Thyroid gland (tissue), 4 donors: Measurements from ENCODE around the gene ORC3. TPM values are rescaled to one million over a fixed set of nuclear protein-coding genes. Genes with fewer than 3 reads are reported as not detected.

Experiments used
- DNase-seq, 2 donors: peaks; one replicate each; pipeline ENCODE4 v3.0.0-alpha.2; 2019
- H3K27ac ChIP-seq, 3 donors: fragments of 200-600 bp; sonication (generic); 1 replicate in 2 of 3; 2 replicates in 1 of 3; pipeline ENCODE4 v1.5.1; 2016 to 2019; ENCODE audit warnings: mild to moderate bottlenecking in 1 of 3, moderate library complexity in 1 of 3
- H3K27me3 ChIP-seq: fragments of 200-600 bp; sonication (generic); one replicate; pipeline ENCODE4 v1.5.1; 2019
- H3K36me3 ChIP-seq, 2 donors: fragments of 200-600 bp; sonication (generic); one replicate each; pipeline ENCODE4 v1.5.1; 2016 to 2019
- H3K4me1 ChIP-seq, 2 donors: fragments of 200-600 bp; sonication (generic); one replicate each; pipeline ENCODE4 v1.5.1; 2017 to 2019
- H3K4me3 ChIP-seq, 3 donors: fragments of 200-600 bp; sonication (generic); replicated peaks in 1 of 3; 1 replicate in 2 of 3; 2 replicates in 1 of 3; pipeline ENCODE4 v1.5.1; 2016; ENCODE audit warnings: mild to moderate bottlenecking in 1 of 3
- H3K9me3 ChIP-seq: fragments of 200-600 bp; sonication (generic); one replicate; pipeline ENCODE4 v1.5.1; 2017
- POLR2A ChIP-seq, 2 donors: fragments of 450-650 bp; IDR thresholded peaks; one replicate each; pipeline ENCODE4 v1.6.1; 2017; ENCODE audit warnings: antibody characterized with exemption in 2 of 2, mild to moderate bottlenecking in 2 of 2, moderate library complexity in 1 of 2
- WGBS, 2 donors: methylation state at CpG; one replicate each; pipeline ENCODE4 v1.1.5; 2017; 5-methylcytosine and 5-hydroxymethylcytosine counted together
- intact Hi-C: fragments of 100-400 bp; cut with DNase I; formaldehyde crosslinking; loops from one replicate; pipeline ENCODE4 v1.15.1; 2023
- total RNA-seq, 4 donors: library from RNA; depleted of rRNA; stranded (reverse); fragments of >200 nt; gene quantifications; one replicate each; pipeline ENCODE4 v1.2.3, GENCODE V29; 2016
- TF ChIP-seq, protein P1 (sequence below), 6 experiments: fragments of 200-600 bp in 3 of 6; fragments of 450-650 bp in 3 of 6; sonication (generic) in 3 of 6; IDR thresholded peaks; one replicate each; pipeline ENCODE4 v1.5.1; 2016 to 2019; ENCODE audit warnings: antibody characterized with exemption in 6 of 6, mild to moderate bottlenecking in 2 of 6, inconsistent platforms in 1 of 6, moderate library complexity in 1 of 6

Gene ORC3
- total RNA-seq, 4 donors from 2014 or later, result 18.3 to 33.6 (median 23.7) TPM

DNA sequence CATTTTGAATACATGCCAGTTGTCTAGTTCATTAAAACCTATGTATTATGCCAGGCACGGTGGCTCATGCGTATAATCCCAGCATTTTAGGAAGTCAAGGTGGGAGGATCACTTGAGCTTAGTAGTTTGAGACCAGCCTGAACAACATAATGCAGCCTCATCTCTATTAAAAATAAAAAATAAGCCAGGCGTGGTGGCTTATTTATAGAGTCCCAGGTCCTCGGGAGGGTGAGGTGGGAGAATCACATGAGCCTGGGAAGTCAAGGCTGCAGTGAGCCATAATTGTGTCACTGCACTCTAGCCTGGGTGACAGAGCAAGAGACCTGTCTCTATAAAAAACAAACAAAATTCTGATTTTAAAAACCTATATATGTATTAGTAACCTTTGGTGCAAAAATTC, 27.5 kb downstream of the ORC3 start:
- no peak overlapping the region for H3K4me3 ChIP-seq
- no peak overlapping the region for H3K27ac ChIP-seq
- H3K36me3 ChIP-seq, result peaks cover 0 to 4% of the 10 kb centered on the region in 2 donors
- no peaks in the 10 kb centered on the region for H3K27me3 ChIP-seq
- no peaks in the 10 kb centered on the region for H3K9me3 ChIP-seq
- intact Hi-C loops, result no loop called here
- no peak for DNase-seq
- H3K4me1 ChIP-seq, result no peaks in the 10 kb centered on the region
- WGBS, 2 donors, result 95 to 98% methylated on average over 4 of the region's 4 CpGs
- TF ChIP-seq, protein P1, sequence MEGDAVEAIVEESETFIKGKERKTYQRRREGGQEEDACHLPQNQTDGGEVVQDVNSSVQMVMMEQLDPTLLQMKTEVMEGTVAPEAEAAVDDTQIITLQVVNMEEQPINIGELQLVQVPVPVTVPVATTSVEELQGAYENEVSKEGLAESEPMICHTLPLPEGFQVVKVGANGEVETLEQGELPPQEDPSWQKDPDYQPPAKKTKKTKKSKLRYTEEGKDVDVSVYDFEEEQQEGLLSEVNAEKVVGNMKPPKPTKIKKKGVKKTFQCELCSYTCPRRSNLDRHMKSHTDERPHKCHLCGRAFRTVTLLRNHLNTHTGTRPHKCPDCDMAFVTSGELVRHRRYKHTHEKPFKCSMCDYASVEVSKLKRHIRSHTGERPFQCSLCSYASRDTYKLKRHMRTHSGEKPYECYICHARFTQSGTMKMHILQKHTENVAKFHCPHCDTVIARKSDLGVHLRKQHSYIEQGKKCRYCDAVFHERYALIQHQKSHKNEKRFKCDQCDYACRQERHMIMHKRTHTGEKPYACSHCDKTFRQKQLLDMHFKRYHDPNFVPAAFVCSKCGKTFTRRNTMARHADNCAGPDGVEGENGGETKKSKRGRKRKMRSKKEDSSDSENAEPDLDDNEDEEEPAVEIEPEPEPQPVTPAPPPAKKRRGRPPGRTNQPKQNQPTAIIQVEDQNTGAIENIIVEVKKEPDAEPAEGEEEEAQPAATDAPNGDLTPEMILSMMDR (IDR thresholded peaks at IDR 0.05), result no peak
- no peak for TF ChIP-seq POLR2A (IDR thresholded peaks at IDR 0.05)

DNA sequence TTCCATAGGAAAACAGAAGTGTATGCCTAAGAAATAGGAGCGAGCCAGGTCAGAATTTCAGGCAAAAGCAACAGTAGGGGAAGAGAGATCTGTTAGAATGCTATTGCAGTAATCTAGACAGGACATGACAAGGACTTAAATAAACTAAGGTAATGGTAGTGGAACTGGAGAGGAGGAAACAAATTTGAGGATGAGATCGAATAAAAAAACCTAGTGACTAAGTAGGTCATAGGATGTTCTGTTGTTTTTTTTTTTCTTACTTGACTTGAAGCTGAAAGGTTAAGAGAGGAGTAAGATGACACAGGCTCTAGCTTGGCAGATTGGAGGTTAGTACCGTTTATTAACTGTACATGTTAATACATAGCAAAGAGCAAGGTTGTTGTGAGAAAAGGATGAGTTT, 28.6 kb downstream of the ORC3 start:
- Histone ChIP-seq H3K9me3 (no peaks in the 10 kb centered on the region), H3K4me3 (no peak overlapping the region), H3K27ac (no peak overlapping the region), H3K4me1 (no peaks in the 10 kb centered on the region), H3K27me3 (no peaks in the 10 kb centered on the region), H3K36me3 (no peaks in the 10 kb centered on the region)
- intact Hi-C loops, result no loop called here
- no peak for DNase-seq
- 86 to 90% methylated on average over 3 of the region's 3 CpGs for WGBS, 2 donors
- TF ChIP-seq, protein P1 (IDR thresholded peaks at IDR 0.05), result no peak
- TF ChIP-seq POLR2A (IDR thresholded peaks at IDR 0.05), result no peak

DNA sequence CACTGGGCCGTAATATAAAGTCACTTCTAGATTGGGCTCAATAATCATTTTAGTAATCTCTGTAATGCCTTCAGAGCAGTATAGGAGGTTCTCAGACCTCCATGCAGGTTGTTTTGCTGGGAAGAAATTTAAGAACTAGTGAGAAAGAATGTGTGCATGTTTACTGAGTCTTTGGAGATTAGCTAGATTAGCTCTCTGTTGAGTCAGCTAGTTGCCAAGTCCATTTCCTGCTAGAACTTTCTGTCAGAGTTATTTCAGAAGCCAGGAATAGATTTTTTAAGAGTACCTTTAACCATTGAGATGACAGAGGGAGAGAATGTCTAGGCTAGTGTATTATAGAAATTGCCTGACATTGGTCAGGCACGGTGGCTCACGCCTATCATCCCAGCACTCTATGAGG, 33.3 kb downstream of the ORC3 start:
- DNase-seq, result no peak
- intact Hi-C loops, result no loop called here
- Histone ChIP-seq H3K27me3 (no peaks in the 10 kb centered on the region), H3K36me3 (no peaks in the 10 kb centered on the region), H3K4me1 (no peaks in the 10 kb centered on the region), H3K4me3 (no peak overlapping the region), H3K27ac (no peak overlapping the region), H3K9me3 (no peaks in the 10 kb centered on the region)
- TF ChIP-seq, protein P1 (IDR thresholded peaks at IDR 0.05), result no peak
- WGBS, 2 donors, result 92 to 94% methylated on average over 3 of the region's 3 CpGs

DNA sequence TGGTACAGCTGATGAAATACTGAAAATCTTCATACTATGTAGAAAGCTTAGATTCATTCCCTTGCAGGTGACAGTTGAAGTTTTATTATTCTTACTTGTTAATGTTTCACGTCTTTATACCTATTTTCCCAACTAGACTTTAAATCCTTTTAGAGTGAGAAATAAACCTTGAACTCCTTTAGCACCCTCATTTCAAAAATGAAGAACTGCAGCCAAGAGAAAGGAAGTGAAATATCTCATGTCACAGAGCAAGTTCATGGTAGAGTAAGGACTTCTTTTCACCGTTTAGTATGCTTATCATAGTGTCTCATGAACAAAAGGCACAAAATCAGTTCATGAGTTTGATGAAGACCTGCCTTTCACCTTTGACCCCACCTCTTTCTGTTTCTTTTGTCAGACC, 38.5 kb downstream of the ORC3 start:
- H3K9me3 ChIP-seq, result no peaks in the 10 kb centered on the region
- no peaks in the 10 kb centered on the region for H3K27me3 ChIP-seq
- no peaks in the 10 kb centered on the region for H3K36me3 ChIP-seq
- DNase-seq, result no peak
- H3K4me3 ChIP-seq, result no peak overlapping the region
- TF ChIP-seq, protein P1 (IDR thresholded peaks at IDR 0.05), result no peak
- no peaks in the 10 kb centered on the region for H3K4me1 ChIP-seq
- no peak overlapping the region for H3K27ac ChIP-seq
- intact Hi-C loops, result no loop called here
- WGBS, 2 donors, result 84 to 86% methylated on average over 2 of the region's 2 CpGs

DNA sequence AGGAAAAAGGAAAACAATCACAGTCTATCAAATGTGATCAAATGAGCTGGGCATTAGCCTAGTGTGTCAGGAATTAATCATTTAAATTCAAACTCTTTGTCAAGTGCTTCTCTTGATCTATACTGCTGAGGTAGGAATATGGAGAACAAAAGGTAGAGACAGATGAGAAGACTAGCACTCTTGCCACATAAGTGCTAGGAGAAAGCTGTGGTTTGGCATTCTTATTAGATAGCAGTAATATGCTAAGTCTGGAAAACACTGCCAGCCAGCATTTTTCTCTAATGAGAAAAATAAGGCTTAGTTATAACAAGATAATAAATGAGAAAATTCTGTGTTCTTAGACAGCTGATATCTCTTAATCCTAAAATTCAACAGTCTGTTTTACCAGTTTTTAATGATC, 38.9 kb downstream of the ORC3 start:
- no peaks in the 10 kb centered on the region for H3K4me1 ChIP-seq
- intact Hi-C loops, result no loop called here
- no peaks in the 10 kb centered on the region for H3K9me3 ChIP-seq
- H3K27me3 ChIP-seq, result no peaks in the 10 kb centered on the region
- TF ChIP-seq, protein P1 (IDR thresholded peaks at IDR 0.05), result no peak
- TF ChIP-seq POLR2A (IDR thresholded peaks at IDR 0.05), result no peak
- no peak overlapping the region for H3K27ac ChIP-seq
- no peak overlapping the region for H3K4me3 ChIP-seq
- no peaks in the 10 kb centered on the region for H3K36me3 ChIP-seq
- no peak for DNase-seq
